Activated CD8-positive, alpha-beta T cell treated with anti-CD3 and anti-CD28 coated beads, Interleukin-2, amount 10 ng/mL, durations not matched to agents 7 days and 5 days (primary cell): ENCODE measurements around the gene ADGRL3. TPM values are rescaled to one million over a fixed set of nuclear protein-coding genes. Genes with fewer than 3 reads are reported as not detected.
"Not testable (repeated sequence)": the region's sequence is repeated elsewhere in the genome, so short reads cannot be mapped to it uniquely, and the experiment has no call there.

Experiments used
- ATAC-seq: fragments of 150-1000 bp; cut with Tn5 transposase; one replicate; pipeline ENCODE4 v1.10.0; 2021; ENCODE audit warnings: moderate library complexity
- CTCF ChIA-PET: fragments of 350-600 bp; sonication (Branson Sonifier 250); formaldehyde crosslinking; loops from one replicate; lab custom pipeline; 2021; ENCODE audit warnings: antibody characterized with exemption; lab: Charles Lee
- POLR2A ChIA-PET: fragments of 350-600 bp; sonication (Branson Sonifier 250); formaldehyde crosslinking; loops from one replicate; lab custom pipeline; 2021; ENCODE audit warnings: antibody characterized with exemption; lab: Charles Lee
- DNase-seq: peaks from one replicate; pipeline ENCODE4 v3.0.0-alpha.2; 2020
- H3K27ac Mint-ChIP-seq: one replicate; pipeline ENCODE4 v1.8.0; 2021; ENCODE audit warnings: mild to moderate bottlenecking, mixed read lengths
- H3K27me3 Mint-ChIP-seq: one replicate; pipeline ENCODE4 v1.8.0; 2021; ENCODE audit warnings: low read depth, mixed read lengths
- H3K36me3 Mint-ChIP-seq: one replicate; pipeline ENCODE4 v1.8.0; 2021; ENCODE audit warnings: low read depth, mixed read lengths
- H3K4me1 Mint-ChIP-seq: one replicate; pipeline ENCODE4 v1.8.0; 2021; ENCODE audit warnings: low read depth, mixed read lengths
- H3K4me3 Mint-ChIP-seq: one replicate; pipeline ENCODE4 v1.8.0; 2021; ENCODE audit warnings: mild to moderate bottlenecking, mixed read lengths
- H3K9me3 Mint-ChIP-seq: one replicate; pipeline ENCODE4 v1.8.0; 2022; ENCODE audit warnings: mixed read lengths; ENCODE audit not compliant: insufficient read depth
- total RNA-seq, 2 experiments: library from RNA; stranded (reverse); gene quantifications; one replicate each; pipeline ENCODE4 v1.2.3, GENCODE V29; 2021

Gene ADGRL3
- total RNA-seq, 2 experiments from 2014 or later, result not detected

- no peak for DNase-seq
- Mint-ChIP-seq H3K27me3 (no peaks in the 10 kb centered on the region), H3K36me3 (no peaks in the 10 kb centered on the region), H3K4me3 (no peak overlapping the region), H3K9me3 (no peaks in the 10 kb centered on the region), H3K27ac (no peak overlapping the region), H3K4me1 (no peaks in the 10 kb centered on the region)
- ChIA-PET CTCF (no interaction called here), POLR2A (no interaction called here)
- no peak for ATAC-seq
Observed at GRCh38 chr4:61723492-61723891, 523.4 kb downstream of the ADGRL3 start.

DNA sequence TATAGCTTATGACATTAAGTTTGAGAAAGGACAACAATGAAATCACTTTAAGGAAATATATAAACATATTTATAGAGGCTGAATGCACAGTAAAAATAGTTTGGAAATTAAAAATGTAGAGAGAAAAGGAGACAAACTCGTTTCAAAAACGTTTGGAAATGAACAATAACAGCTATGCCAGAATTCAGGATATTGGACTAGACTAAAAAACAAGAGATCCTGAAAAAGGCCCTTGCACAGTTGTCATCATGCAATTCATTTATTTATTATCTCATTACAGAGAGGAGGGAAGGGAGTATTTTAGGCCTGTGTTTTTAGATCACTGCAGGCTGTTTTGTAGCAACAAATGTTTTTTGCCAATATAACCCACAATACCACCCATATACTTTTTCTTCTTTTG lies 527.2 kb downstream of the ADGRL3 start:
- Mint-ChIP-seq H3K4me1 (no peaks in the 10 kb centered on the region), H3K9me3 (no peaks in the 10 kb centered on the region), H3K27ac (no peak overlapping the region), H3K36me3 (no peaks in the 10 kb centered on the region), H3K27me3 (no peaks in the 10 kb centered on the region), H3K4me3 (no peak overlapping the region)
- ATAC-seq (no peak), DNase-seq (no peak)
- ChIA-PET POLR2A (no interaction called here), CTCF (no interaction called here)

GRCh38 chr4:61734409-61734808 lies 534.3 kb downstream of the ADGRL3 start:
- no peaks in the 10 kb centered on the region for H3K36me3 Mint-ChIP-seq
- ChIA-PET CTCF (no interaction called here), POLR2A (no interaction called here)
- peaks cover 11% of the 10 kb centered on the region for H3K9me3 Mint-ChIP-seq
- H3K4me1 Mint-ChIP-seq, result no peaks in the 10 kb centered on the region
- H3K4me3 Mint-ChIP-seq, result no peak overlapping the region
- H3K27me3 Mint-ChIP-seq, result no peaks in the 10 kb centered on the region
- no peak overlapping the region for H3K27ac Mint-ChIP-seq
- no peak for DNase-seq
- no peak for ATAC-seq

GRCh38 chr4:61739887-61740286 lies 539.8 kb downstream of the ADGRL3 start:
- H3K4me3 Mint-ChIP-seq, result no peak overlapping the region
- ChIA-PET CTCF (no interaction called here), POLR2A (no interaction called here)
- no peak for DNase-seq
- no peak for ATAC-seq
- no peak overlapping the region for H3K27ac Mint-ChIP-seq
- no peaks in the 10 kb centered on the region for H3K27me3 Mint-ChIP-seq
- H3K4me1 Mint-ChIP-seq, result no peaks in the 10 kb centered on the region
- H3K9me3 Mint-ChIP-seq, result peaks cover 7% of the 10 kb centered on the region
- no peaks in the 10 kb centered on the region for H3K36me3 Mint-ChIP-seq

- DNase-seq (no peak), ATAC-seq (no peak)
- ChIA-PET POLR2A (no interaction called here), CTCF (no interaction called here)
- no peaks in the 10 kb centered on the region for H3K4me1 Mint-ChIP-seq
- H3K27ac Mint-ChIP-seq, result no peak overlapping the region
- no peaks in the 10 kb centered on the region for H3K27me3 Mint-ChIP-seq
- no peaks in the 10 kb centered on the region for H3K36me3 Mint-ChIP-seq
- peaks cover 4% of the 10 kb centered on the region for H3K9me3 Mint-ChIP-seq
- H3K4me3 Mint-ChIP-seq, result no peak overlapping the region
Observed at GRCh38 chr4:61740886-61741285, 540.8 kb downstream of the ADGRL3 start.

- DNase-seq, result no peak
- no peaks in the 10 kb centered on the region for H3K4me1 Mint-ChIP-seq
- POLR2A ChIA-PET, result no interaction called here
- ATAC-seq, result no peak
- H3K36me3 Mint-ChIP-seq, result no peaks in the 10 kb centered on the region
- no peaks in the 10 kb centered on the region for H3K27me3 Mint-ChIP-seq
- H3K9me3 Mint-ChIP-seq, result peaks cover 4% of the 10 kb centered on the region
- H3K4me3 Mint-ChIP-seq, result no peak overlapping the region
- H3K27ac Mint-ChIP-seq, result no peak overlapping the region
- CTCF ChIA-PET, result no interaction called here
Observed at GRCh38 chr4:61741327-61742096, 541.4 kb downstream of the ADGRL3 start.

- Mint-ChIP-seq H3K9me3 (peaks cover 3% of the 10 kb centered on the region), H3K4me1 (no peaks in the 10 kb centered on the region), H3K36me3 (no peaks in the 10 kb centered on the region), H3K27me3 (no peaks in the 10 kb centered on the region), H3K27ac (no peak overlapping the region), H3K4me3 (no peak overlapping the region)
- ChIA-PET CTCF (no interaction called here), POLR2A (no interaction called here)
- DNase-seq (no peak), ATAC-seq (no peak)
Observed at GRCh38 chr4:61750810-61751209, 550.7 kb downstream of the ADGRL3 start.

DNA sequence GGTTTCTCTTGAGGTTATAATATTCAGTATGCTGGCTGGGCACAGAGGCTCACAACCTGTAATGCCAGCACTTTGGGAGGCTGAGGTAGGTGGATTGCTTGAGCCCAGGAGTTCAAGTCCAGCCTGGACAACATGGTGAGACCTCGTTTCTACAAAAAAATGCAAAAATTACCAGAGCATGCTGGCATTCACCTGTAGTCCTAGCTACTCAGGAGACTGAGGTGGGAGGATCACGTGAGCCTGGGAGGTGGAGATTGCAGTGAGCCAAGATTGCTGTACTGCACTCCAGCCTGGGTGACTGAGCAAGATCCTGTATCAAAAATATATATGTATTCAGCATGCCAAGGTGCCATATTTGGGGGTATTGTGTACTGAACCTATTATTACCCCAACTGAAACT lies 552.5 kb downstream of the ADGRL3 start:
- ATAC-seq, result no peak
- no peaks in the 10 kb centered on the region for H3K4me1 Mint-ChIP-seq
- no peak for DNase-seq
- POLR2A ChIA-PET, result no interaction called here
- H3K4me3 Mint-ChIP-seq, result no peak overlapping the region
- CTCF ChIA-PET, result no interaction called here
- H3K9me3 Mint-ChIP-seq, result peaks cover 3% of the 10 kb centered on the region
- no peaks in the 10 kb centered on the region for H3K36me3 Mint-ChIP-seq
- no peaks in the 10 kb centered on the region for H3K27me3 Mint-ChIP-seq
- no peak overlapping the region for H3K27ac Mint-ChIP-seq

DNA sequence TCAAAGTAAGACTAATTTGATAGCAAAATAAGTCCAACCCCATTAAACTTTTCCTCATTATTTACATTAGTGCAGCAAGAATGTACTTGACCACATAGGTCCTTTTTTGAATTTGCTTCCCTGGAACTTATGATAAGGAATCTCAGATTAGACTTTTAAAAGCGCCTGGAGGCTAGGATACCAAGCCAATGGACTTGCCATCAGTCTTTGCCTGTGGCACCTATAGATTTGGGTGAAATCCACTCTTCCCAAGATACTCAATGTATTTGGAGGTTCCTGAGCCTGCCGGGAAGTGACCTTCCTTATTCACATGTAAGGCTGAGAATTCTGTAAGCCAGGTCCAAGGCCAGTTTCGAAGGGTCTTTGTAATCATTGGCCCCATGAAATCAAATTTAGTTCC lies 553.6 kb downstream of the ADGRL3 start:
- ATAC-seq, result no peak
- H3K36me3 Mint-ChIP-seq, result no peaks in the 10 kb centered on the region
- no peaks in the 10 kb centered on the region for H3K27me3 Mint-ChIP-seq
- H3K27ac Mint-ChIP-seq, result no peak overlapping the region
- POLR2A ChIA-PET, result no interaction called here
- DNase-seq, result no peak
- H3K4me3 Mint-ChIP-seq, result no peak overlapping the region
- CTCF ChIA-PET, result no interaction called here
- no peaks in the 10 kb centered on the region for H3K4me1 Mint-ChIP-seq
- H3K9me3 Mint-ChIP-seq, result peaks cover 3% of the 10 kb centered on the region

- H3K4me1 Mint-ChIP-seq, DNase-seq, H3K36me3 Mint-ChIP-seq, H3K27ac Mint-ChIP-seq, POLR2A ChIA-PET, H3K4me3 Mint-ChIP-seq, H3K27me3 Mint-ChIP-seq, H3K9me3 Mint-ChIP-seq, ATAC-seq, CTCF ChIA-PET: not testable (repeated sequence)
Observed at GRCh38 chr4:61756937-61757336, 556.8 kb downstream of the ADGRL3 start.

- CTCF ChIA-PET, DNase-seq, H3K27ac Mint-ChIP-seq, H3K36me3 Mint-ChIP-seq, POLR2A ChIA-PET, H3K9me3 Mint-ChIP-seq, ATAC-seq, H3K4me3 Mint-ChIP-seq, H3K27me3 Mint-ChIP-seq, H3K4me1 Mint-ChIP-seq: not testable (repeated sequence)
Observed at GRCh38 chr4:61757983-61758382, 557.9 kb downstream of the ADGRL3 start.

DNA sequence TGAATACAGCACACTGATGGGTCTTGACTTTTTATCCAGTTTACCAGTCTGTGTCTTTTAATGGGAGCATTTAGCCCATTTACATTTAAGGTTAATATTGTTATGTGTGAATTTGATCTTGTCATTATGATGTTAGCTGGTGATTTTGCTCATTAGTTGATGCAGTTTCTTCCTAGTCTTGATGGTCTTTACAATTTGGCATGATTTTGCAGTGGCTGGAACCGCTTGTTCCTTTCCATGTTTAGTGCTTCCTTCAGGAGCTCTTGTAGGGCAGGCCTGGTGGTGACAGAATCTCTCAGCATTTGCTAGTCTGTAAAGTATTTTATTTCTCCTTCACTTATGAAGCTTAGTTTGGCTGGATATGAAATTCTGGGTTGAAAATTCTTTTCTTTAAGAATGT lies 558.5 kb downstream of the ADGRL3 start:
- POLR2A ChIA-PET, DNase-seq, ATAC-seq, H3K27ac Mint-ChIP-seq, H3K36me3 Mint-ChIP-seq, CTCF ChIA-PET, H3K27me3 Mint-ChIP-seq, H3K4me1 Mint-ChIP-seq, H3K4me3 Mint-ChIP-seq, H3K9me3 Mint-ChIP-seq: not testable (repeated sequence)

GRCh38 chr4:61759245-61759644 lies 559.1 kb downstream of the ADGRL3 start:
- H3K27ac Mint-ChIP-seq, H3K4me3 Mint-ChIP-seq, H3K4me1 Mint-ChIP-seq, DNase-seq, CTCF ChIA-PET, H3K27me3 Mint-ChIP-seq, POLR2A ChIA-PET, H3K9me3 Mint-ChIP-seq, H3K36me3 Mint-ChIP-seq, ATAC-seq: not testable (repeated sequence)
